GM10248 (cell line): Measurements from ENCODE around the gene KHDRBS1.

Experiments
- CTCF ChIA-PET: fragments of 300-600 bp; sonication (Branson Sonifier 250); formaldehyde crosslinking; extraction: SDS; loops from one replicate; lab custom pipeline; 2021; ENCODE audit warnings: antibody characterized with exemption; lab: Yijun Ruan, JAX
- POLR2A ChIA-PET: fragments of 350-650 bp; sonication (Branson Sonifier 250); formaldehyde crosslinking; extraction: SDS; loops from one replicate; lab custom pipeline; 2020; ENCODE audit warnings: antibody characterized with exemption; lab: Yijun Ruan, JAX
- DNase-seq: peaks from one replicate; pipeline ENCODE4 v3.0.0; 2012; ENCODE audit errors: extremely low spot score
- TF ChIP-seq, protein P1 (sequence below): IDR thresholded peaks from 2 replicates; pipeline ENCODE4 v1.5.1; 2012; ENCODE audit warnings: mild to moderate bottlenecking, low read depth; ENCODE audit errors: extremely low read depth, missing control alignments, control extremely low read depth

Gene KHDRBS1, protein sequence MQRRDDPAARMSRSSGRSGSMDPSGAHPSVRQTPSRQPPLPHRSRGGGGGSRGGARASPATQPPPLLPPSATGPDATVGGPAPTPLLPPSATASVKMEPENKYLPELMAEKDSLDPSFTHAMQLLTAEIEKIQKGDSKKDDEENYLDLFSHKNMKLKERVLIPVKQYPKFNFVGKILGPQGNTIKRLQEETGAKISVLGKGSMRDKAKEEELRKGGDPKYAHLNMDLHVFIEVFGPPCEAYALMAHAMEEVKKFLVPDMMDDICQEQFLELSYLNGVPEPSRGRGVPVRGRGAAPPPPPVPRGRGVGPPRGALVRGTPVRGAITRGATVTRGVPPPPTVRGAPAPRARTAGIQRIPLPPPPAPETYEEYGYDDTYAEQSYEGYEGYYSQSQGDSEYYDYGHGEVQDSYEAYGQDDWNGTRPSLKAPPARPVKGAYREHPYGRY

DNA sequence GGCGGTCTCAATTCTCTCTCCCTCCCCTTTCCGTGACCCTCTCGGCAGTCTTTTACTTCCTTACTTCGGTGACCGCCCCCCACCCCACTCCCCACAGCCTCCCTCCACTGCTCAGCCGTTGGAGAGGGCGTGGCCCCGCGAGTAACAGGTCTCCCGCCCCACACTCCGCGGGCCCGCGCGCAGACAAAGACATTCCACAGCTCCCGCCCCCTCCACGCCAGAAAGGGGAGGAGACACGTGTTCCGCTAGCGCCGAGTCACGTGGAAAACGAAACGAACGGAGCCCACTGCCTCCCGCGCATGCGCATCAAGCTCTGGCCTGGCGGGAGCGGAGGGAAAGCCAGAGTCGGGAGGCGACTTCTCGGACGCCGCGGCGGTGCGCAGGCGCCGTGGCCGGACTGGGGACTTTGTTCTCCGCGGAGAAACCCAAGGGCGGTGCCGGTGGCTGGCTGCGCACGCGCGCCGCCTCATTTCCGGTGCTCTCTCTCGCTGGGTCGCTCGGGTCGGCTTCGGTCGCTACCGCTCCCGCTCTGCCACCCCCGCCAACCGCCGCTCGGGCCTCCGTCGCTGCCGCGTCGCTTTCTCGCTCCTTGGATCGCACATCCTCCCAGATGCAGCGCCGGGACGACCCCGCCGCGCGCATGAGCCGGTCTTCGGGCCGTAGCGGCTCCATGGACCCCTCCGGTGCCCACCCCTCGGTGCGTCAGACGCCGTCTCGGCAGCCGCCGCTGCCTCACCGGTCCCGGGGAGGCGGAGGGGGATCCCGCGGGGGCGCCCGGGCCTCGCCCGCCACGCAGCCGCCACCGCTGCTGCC, at the start of gene KHDRBS1:
KHDRBS1 (plus strand) TSS at position 483 of the 813 bp plus-strand sequence; CDS start at position 611, 128 bp downstream.
- ChIA-PET CTCF (interaction anchor here (0.6 to 1.8 kb wide), 5 partner anchors 8 to 225 kb away, joined by 3 to 8 read pairs (median 4); partner anchors contain the start of gene KPNA6), POLR2A (interaction anchor here (0.6 to 1.0 kb wide), 7 partner anchors 9 to 323 kb away, joined by 3 to 7 read pairs (median 3); partner anchors contain the start of gene MARCKSL1)
- TF ChIP-seq, protein P1, sequence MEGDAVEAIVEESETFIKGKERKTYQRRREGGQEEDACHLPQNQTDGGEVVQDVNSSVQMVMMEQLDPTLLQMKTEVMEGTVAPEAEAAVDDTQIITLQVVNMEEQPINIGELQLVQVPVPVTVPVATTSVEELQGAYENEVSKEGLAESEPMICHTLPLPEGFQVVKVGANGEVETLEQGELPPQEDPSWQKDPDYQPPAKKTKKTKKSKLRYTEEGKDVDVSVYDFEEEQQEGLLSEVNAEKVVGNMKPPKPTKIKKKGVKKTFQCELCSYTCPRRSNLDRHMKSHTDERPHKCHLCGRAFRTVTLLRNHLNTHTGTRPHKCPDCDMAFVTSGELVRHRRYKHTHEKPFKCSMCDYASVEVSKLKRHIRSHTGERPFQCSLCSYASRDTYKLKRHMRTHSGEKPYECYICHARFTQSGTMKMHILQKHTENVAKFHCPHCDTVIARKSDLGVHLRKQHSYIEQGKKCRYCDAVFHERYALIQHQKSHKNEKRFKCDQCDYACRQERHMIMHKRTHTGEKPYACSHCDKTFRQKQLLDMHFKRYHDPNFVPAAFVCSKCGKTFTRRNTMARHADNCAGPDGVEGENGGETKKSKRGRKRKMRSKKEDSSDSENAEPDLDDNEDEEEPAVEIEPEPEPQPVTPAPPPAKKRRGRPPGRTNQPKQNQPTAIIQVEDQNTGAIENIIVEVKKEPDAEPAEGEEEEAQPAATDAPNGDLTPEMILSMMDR = no peak
- DNase-seq = peak; percentile 100

DNA sequence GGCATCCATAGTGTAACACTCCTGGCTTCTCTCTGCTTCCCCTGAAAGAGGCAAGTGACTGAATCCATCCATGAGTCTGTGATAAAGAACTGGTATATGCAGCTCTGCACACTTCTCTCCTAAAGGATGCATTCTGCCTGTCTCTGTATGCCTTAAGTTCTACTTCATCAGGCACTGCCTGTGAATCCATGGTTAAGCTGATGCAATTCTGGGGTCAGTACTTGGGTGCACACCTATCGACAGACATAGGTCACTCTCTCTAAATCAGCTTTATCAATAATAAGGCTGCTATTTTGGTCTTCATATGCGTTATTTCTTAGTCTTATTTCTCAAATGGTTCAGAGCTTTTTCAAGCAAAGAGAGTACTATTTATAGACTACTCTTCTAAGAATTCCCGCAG, 42.8 kb upstream of the KHDRBS1 start:
- TF ChIP-seq, protein P1 = no peak
- no peak for DNase-seq
- POLR2A ChIA-PET = no interaction called here
- CTCF ChIA-PET = interaction anchor here (1.2 to 25.8 kb wide), 3 partner anchors 8 to 31 kb away, joined by 3 to 501 read pairs (median 91); partner anchors contain the start of gene PTP4A2

DNA sequence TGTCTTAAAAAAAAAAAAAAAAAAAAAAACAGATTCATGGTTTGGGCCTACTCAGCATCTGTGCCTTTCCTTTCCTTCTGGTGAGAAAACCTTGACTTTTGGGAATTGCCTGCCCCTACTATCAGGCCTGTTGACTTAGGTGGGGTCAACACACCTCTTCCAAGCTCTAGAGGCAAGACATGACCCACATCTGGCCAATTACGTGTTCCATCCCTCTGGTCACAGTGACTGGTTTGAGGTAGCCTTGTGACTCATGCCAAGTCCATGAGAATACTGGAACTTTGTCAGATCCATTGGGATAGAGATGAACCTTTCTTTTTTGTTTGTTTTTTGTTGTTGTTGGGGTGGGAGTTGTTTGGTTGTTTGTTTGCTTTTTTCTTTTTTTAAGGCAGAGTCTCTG, 37.3 kb upstream of the KHDRBS1 start:
- POLR2A ChIA-PET = no interaction called here
- CTCF ChIA-PET = interaction anchor here (1.1 to 8.2 kb wide), 7 partner anchors 8 to 87 kb away, joined by 3 to 91 read pairs (median 6); no protein-coding TSS in a partner anchor

DNA sequence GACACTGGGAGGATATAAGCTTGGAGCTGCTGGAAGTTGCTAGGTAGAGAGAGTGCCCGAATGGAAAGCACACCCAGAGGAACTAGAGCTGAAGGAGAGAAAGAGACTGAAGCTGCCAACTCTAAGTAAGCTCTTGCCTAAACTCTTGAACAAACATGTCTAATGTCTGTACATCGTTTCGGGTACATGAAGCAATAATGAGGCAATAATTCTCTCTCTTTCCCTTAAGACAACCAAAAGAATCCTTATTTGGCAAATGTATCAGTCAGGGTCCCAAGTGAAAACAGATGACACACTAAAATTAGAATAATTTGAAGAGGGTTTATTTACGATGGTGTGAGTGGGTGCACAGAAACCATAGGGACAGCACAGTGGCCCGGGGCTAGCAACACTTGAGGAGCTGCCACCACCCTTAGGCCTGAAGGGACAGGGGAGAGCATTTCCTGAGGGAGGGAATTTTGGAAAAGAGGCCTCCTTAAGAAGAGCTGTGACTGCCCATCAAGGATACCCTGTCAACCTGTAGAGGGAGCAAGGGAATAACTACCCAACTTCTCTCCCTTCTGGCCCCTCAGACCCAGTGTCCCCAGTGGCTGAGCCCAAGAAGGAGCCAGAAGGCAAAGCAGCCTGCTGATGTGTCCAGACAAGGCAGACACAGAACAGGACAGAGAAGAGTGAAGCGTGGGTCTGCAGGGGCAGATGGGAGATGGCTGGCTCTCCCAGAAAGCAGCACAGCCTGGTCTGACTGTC, 36.1 kb upstream of the KHDRBS1 start:
- TF ChIP-seq, protein P1 = peak; percentile 26
- peak; percentile 45 for DNase-seq
- CTCF ChIA-PET = interaction anchor here (0.9 to 8.2 kb wide), 13 partner anchors 8 to 86 kb away, joined by 3 to 91 read pairs (median 4); no protein-coding TSS in a partner anchor
- POLR2A ChIA-PET = no interaction called here

More for the DNA sequence above, 37.3 kb upstream of the KHDRBS1 start:
- TF ChIP-seq, protein P1 = no peak
- DNase-seq = no peak

DNA sequence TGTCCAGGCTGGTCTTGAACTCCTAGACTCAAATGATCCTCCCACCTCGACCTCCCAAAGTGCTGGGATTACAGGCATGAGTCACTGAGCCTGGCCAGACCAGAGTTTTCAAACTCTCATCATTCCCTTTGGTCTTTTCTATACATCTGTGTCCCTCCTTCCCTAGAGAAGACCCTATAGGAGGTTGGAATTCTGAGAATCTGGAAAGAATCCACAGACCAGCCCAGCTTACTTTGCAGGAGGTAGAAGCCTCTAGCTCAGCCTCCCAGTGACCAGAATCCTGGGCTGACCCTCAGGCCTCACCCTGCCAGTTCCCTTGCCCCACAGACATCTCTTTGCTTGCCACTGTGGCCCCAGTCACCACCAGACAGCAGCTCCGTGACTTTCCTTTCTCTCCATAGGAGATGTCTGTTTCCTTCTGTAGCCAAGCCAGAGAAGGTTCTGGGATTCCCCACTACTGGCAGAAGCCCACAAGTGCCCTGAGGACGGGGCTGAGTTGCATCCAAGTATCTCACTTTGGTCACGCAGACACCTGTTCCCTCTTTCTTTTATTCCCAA, 34.7 kb upstream of the KHDRBS1 start:
- CTCF ChIA-PET = interaction anchor here (0.9 to 8.2 kb wide), 9 partner anchors 8 to 84 kb away, joined by 3 to 91 read pairs (median 7); no protein-coding TSS in a partner anchor
- POLR2A ChIA-PET = no interaction called here
- no peak for DNase-seq

More for the DNA sequence above, 34.7 kb upstream of the KHDRBS1 start:
- TF ChIP-seq, protein P1 = no peak
